Stimulated activated CD8-positive, alpha-beta memory T cell treated with anti-CD3 and anti-CD28 coated beads, Interleukin-2, amount 100 ng/mL, for 1 hour (primary cell): ENCODE results near the gene SMIM29.
"Not testable (repeated sequence)": the region's sequence is repeated elsewhere in the genome, so short reads cannot be mapped to it uniquely, and the experiment has no call there.

Source experiments
- DNase-seq, 2 donors: peaks; one replicate each; pipeline ENCODE4 v3.0.0-alpha.2; 2020; ENCODE audit warnings: low read depth in 2 of 2

The SMIM29 gene

GRCh38 chr6:34248727-34249468 lies at the start of gene SMIM29:
Gene SMIM29, minus strand, starts transcription at chr6:34249006. Its CDS starts 1,215 bp downstream, at chr6:34247791.
- DNase-seq: peak; percentile 95 to 96

DNA sequence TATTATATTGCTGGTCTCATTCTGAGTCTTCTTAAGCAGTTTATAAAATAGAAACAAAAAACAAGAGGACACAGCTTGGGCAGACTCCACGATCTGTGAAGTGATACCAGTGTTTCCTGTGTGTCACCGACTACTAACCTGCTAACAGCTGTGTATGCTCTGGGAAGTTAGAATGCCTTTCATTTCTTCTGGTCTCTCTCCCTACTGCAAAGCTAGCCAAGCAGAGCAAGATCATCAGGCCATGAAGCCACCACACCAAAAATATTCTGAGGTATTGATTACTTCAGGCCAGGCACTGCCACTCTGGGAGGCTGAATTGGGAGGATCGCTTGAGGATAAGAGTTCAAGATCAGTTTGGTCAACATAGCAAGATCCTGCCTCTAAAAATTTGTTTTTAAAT lies 46.9 kb upstream of the SMIM29 start:
- DNase-seq: no peak

GRCh38 chr6:34292954-34293353 lies 44.1 kb upstream of the SMIM29 start:
- no peak for DNase-seq

DNA sequence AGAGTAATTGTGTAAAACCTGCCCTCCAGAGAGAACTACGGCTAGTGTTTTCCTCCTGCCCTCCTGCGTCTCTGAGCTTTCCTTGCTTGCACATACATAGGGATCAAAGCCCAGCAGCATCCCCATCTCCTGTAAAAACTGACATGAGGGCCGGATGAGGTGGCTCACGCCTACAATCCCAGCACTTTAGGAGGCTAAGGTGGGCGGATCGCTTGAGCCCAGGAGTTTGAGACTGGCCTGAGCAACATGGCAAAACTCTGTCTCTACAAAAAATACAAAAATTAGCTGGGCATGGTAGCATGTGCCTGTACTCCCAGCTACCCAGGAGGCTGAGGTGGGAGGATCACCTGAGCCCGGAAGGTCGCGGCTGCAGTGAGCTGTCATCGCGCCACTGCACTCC lies 40.3 kb upstream of the SMIM29 start:
- no peak for DNase-seq

DNA sequence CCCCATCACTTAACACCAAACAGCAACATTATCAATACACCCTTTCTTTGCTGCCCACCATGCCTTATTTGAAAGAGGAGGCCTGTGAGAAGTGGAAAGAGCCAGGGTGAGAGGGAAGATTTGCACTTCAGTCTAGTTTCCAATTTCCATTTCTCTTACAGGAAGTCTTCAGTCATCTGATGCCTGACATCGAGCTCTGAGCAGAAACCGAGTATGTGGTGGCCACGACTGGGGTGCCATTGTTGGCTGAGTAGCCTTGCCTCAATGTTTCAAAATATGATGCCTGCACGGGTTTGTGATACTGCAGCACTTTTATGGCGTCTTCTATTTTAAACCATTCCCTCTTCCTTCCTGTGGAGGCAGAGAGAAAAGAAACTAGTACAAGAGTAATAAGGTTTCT lies 39.8 kb upstream of the SMIM29 start:
- no peak for DNase-seq

- no peak for DNase-seq
These were observed 36.8 kb upstream of the SMIM29 start for GRCh38 chr6:34285448-34286164.

GRCh38 chr6:34284563-34285447 lies 36.0 kb upstream of the SMIM29 start:
- no peak for DNase-seq

- no peak for DNase-seq
These were observed 33.0 kb upstream of the SMIM29 start for GRCh38 chr6:34281702-34282334.

- DNase-seq: no peak
These were observed 31.4 kb upstream of the SMIM29 start for GRCh38 chr6:34280216-34280615.

DNA sequence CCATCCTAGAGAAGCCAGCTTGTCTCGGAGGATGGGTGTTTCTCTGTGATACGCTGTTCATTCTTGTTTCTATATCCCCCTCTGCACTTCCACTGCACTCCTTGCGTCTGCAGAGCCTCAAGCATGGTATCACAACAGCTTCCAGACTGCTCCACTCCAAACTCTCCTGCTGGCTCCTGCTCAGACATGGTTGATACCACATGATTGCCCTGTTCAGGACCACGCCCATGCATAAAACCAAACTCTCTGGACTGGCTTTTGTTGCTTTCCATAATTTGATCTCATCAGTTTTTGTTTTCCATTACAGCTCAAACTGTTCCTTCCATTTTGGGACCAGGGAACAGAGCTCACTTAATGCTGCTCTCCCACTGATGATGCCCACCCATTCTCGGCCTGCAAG lies 30.0 kb upstream of the SMIM29 start:
- no peak for DNase-seq

GRCh38 chr6:34277763-34278112 lies 28.9 kb upstream of the SMIM29 start:
- DNase-seq: no peak

- DNase-seq: no peak
These were observed 28.3 kb upstream of the SMIM29 start for GRCh38 chr6:34276881-34277762.

DNA sequence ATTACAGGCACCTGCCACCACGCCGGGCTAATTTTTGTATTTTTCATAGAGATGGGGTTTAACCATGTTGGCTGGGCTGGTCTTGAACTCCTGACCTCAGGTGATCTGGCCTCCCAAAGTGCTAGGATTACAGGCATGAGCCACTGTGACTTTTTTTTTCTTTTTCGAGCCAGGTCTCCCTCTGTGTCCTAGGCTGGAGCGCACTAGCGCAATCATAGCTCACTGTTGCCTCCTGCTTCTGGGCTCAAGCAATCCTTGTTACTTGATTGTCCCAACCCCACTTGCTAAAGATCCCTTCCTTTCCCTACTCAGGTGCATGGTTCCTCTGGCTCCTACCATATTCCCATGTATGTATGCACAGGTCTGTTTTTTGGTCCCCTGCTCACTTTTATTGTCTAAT lies 27.4 kb upstream of the SMIM29 start:
- DNase-seq: no peak

- no peak for DNase-seq
These were observed 26.5 kb upstream of the SMIM29 start for GRCh38 chr6:34275128-34275804.

- DNase-seq: no peak
These were observed 25.3 kb upstream of the SMIM29 start for GRCh38 chr6:34274129-34274528.

- DNase-seq: no peak
These were observed 24.5 kb upstream of the SMIM29 start for GRCh38 chr6:34273242-34273805.

- no peak for DNase-seq
These were observed 23.5 kb upstream of the SMIM29 start for GRCh38 chr6:34272013-34272926.

DNA sequence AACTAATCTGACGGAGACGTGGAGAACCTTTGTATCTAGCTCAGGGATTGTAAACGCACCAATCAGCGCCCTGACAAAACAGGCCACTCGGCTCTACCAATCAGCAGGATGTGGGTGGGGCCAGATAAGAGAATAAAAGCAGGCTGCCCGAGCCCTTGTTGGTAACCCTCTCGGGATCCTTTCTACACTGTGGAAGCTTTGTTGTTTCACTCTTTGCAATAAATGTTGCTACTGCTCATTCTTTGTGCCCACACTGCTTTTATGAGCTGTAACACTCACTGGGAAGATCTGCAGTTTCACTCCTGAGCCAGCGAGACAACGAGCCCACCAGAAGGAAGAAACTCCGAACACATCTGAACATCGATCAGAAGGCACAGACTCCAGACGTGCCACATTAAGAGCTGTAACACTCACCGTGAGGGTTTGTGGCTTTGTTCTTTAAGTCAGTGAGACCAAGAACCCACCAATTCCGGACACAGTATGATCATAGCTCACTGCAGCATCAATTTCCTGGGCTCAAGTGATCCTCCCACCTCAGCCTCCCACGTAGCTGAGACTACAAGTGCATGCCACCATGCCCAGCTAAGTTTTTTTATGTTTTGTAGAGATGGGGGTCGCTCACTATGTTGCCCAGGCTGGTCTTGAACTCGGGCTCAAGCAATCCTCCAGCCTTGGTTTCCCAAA lies 21.0 kb upstream of the SMIM29 start:
- not testable (repeated sequence) for DNase-seq
